GOT3 (cell line): Measurements from ENCODE around the gene HEATR9.

Experiments used
- DNase-seq: peaks from one replicate; lab custom pipeline; 2025; ENCODE audit warnings: mixed read lengths; lab: John Stamatoyannopoulos, UW

Gene HEATR9

GRCh38 chr17:35866341-35866950 lies 2.2 kb downstream of the HEATR9 start:
- no peak for DNase-seq

- no peak for DNase-seq
Measured at GRCh38 chr17:35865412-35866340, 3.0 kb downstream of the HEATR9 start.

GRCh38 chr17:35864853-35865252 lies 3.8 kb downstream of the HEATR9 start:
- no peak for DNase-seq

- no peak for DNase-seq
Measured at GRCh38 chr17:35856603-35857002, 12.1 kb downstream of the HEATR9 start.

- DNase-seq = no peak
Measured at GRCh38 chr17:35855965-35856364, 12.7 kb downstream of the HEATR9 start.

GRCh38 chr17:35849469-35850348 lies 19.0 kb downstream of the HEATR9 start:
- no peak for DNase-seq

- DNase-seq = no peak
Measured at GRCh38 chr17:35847633-35848373, 20.9 kb downstream of the HEATR9 start.

- no peak for DNase-seq
Measured at GRCh38 chr17:35847006-35847405, 21.7 kb downstream of the HEATR9 start.

GRCh38 chr17:35846055-35846809 lies 22.5 kb downstream of the HEATR9 start:
- DNase-seq = no peak

- no peak for DNase-seq
Measured at GRCh38 chr17:35844547-35844946, 24.1 kb downstream of the HEATR9 start.

GRCh38 chr17:35843698-35844097 lies 25.0 kb downstream of the HEATR9 start:
- no peak for DNase-seq

- no peak for DNase-seq
Measured at GRCh38 chr17:35842239-35842638, 26.5 kb downstream of the HEATR9 start.

- DNase-seq = no peak
Measured at GRCh38 chr17:35841505-35841904, 27.2 kb downstream of the HEATR9 start.

GRCh38 chr17:35841101-35841500 lies 27.6 kb downstream of the HEATR9 start:
- no peak for DNase-seq

- DNase-seq = no peak
Measured at GRCh38 chr17:35825206-35825605, 43.5 kb downstream of the HEATR9 start.

- DNase-seq = no peak
Measured at GRCh38 chr17:35821308-35821707, 47.4 kb downstream of the HEATR9 start.

- DNase-seq = no peak
Measured at GRCh38 chr17:35819455-35819854, 49.2 kb downstream of the HEATR9 start.

GRCh38 chr17:35817196-35817595 lies 51.5 kb downstream of the HEATR9 start:
- no peak for DNase-seq

- DNase-seq = no peak
Measured at GRCh38 chr17:35816723-35817122, 52.0 kb downstream of the HEATR9 start.

GRCh38 chr17:35812456-35812855 lies 56.2 kb downstream of the HEATR9 start:
- DNase-seq = no peak

GRCh38 chr17:35811759-35812158 lies 56.9 kb downstream of the HEATR9 start:
- no peak for DNase-seq
